Nephron (organoid): ENCODE data around the gene CDH4.

Experiments used
- H3K27ac Mint-ChIP-seq, 3 experiments: 2 replicates each; pipeline ENCODE4 v1.8.0; 2020; ENCODE audit warnings: mixed read lengths in 3 of 3, mild to moderate bottlenecking in 2 of 3, moderate library complexity in 1 of 3
- H3K27me3 Mint-ChIP-seq: 2 replicates; pipeline ENCODE4 v1.8.0; 2021; ENCODE audit warnings: low read depth, mild to moderate bottlenecking, moderate library complexity, mixed read lengths
- H3K36me3 Mint-ChIP-seq: 2 replicates; pipeline ENCODE4 v1.8.0; 2020; ENCODE audit warnings: low read depth, mixed read lengths
- H3K4me1 Mint-ChIP-seq: 2 replicates; pipeline ENCODE4 v1.8.0; 2020; ENCODE audit warnings: mixed read lengths
- H3K4me3 Mint-ChIP-seq, 3 experiments: 2 replicates each; pipeline ENCODE4 v1.8.0; 2020; ENCODE audit warnings: mild to moderate bottlenecking in 3 of 3, mixed read lengths in 3 of 3, moderate library complexity in 2 of 3
- H3K9me3 Mint-ChIP-seq: 2 replicates; pipeline ENCODE4 v1.8.0; 2020; ENCODE audit warnings: mixed read lengths
- CTCF ChIP-seq, 3 experiments: fragments of 200-600 bp; sonication (generic); IDR thresholded peaks; one replicate each; pipeline ENCODE4 v1.5.0; 2021; ENCODE audit warnings: antibody characterized with exemption in 3 of 3; ENCODE audit not compliant: unreplicated experiment in 3 of 3

Gene CDH4

GRCh38 chr20:61571221-61571620 is 319.2 kb downstream of the CDH4 start:
- H3K36me3 Mint-ChIP-seq = no peaks in the 10 kb centered on the region
- no peak for TF ChIP-seq CTCF (IDR thresholded peaks at IDR 0.05; ENCODE audit: unreplicated experiment in 3 of 3)
- H3K27ac Mint-ChIP-seq = no peak overlapping the region
- H3K4me3 Mint-ChIP-seq = no peak overlapping the region
- H3K9me3 Mint-ChIP-seq = peaks cover 3% of the 10 kb centered on the region
- H3K27me3 Mint-ChIP-seq = peaks cover 16% of the 10 kb centered on the region
- H3K4me1 Mint-ChIP-seq = no peaks in the 10 kb centered on the region

DNA sequence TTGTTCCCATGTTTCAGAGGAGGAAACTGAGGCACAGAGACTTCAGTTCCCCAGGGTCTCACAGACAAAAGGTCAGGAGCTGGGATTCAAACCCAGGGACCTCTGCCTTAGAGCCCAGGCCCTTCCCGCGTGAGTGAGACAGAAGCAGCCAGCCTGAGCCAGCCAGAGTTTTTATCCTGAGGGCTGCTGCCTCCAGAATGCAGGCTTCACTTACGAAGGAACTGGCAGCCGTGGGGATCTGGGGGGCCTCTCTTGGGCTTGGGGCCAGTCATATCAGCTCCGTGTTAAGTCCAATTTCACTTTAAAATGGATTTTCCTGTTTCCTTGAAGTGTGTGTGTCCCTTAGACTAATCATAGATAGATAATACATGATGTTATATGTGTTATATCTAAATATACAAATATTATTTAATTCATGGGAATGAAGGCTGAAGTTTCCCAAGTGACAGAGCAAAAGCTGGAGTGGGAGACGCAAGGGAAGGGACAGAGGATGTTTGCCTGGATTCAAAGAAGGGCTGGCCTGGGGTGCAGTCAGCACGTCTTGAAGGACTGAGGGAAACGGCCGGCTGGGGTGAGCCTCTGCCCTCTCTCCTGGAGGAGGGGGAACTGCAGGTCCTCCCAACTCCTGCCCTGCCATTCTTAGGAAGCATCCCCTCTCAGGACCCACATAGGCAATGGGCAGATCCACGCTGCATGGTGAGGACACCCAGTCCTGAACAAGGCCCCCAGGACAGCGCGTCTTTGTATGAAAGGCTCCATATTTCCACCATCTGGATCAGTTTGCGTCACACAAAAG is 320.1 kb downstream of the CDH4 start:
- no peaks in the 10 kb centered on the region for H3K4me1 Mint-ChIP-seq
- H3K27ac Mint-ChIP-seq = no peak overlapping the region
- H3K36me3 Mint-ChIP-seq = no peaks in the 10 kb centered on the region
- H3K27me3 Mint-ChIP-seq = peaks cover 12% of the 10 kb centered on the region
- no peak overlapping the region for H3K4me3 Mint-ChIP-seq
- H3K9me3 Mint-ChIP-seq = peaks cover 3% of the 10 kb centered on the region
- TF ChIP-seq CTCF (IDR thresholded peaks at IDR 0.05; ENCODE audit: unreplicated experiment in 3 of 3) = no peak

DNA sequence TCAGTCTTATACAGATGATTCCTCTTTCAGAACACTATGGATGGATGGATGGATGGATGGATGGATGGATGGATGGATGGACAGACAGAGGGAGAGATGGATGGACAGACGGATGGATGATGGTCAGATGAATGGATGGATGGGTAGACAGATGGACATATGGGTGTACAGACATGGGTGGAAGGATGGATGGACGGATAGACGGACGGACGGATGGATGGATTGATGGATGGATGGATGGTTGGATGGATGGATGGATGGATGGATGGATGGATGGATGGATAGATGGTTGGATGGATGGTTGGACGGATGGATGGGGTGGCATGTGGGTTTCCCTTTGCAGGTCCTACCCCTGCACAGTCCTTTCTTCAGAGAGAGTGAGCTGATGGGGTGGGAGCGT is 320.7 kb downstream of the CDH4 start:
- Mint-ChIP-seq H3K4me1 (no peaks in the 10 kb centered on the region), H3K27ac (no peak overlapping the region), H3K4me3 (no peak overlapping the region), H3K9me3 (peaks cover 3% of the 10 kb centered on the region), H3K36me3 (no peaks in the 10 kb centered on the region), H3K27me3 (peaks cover 15% of the 10 kb centered on the region)
- no peak for TF ChIP-seq CTCF (IDR thresholded peaks at IDR 0.05; ENCODE audit: unreplicated experiment in 3 of 3)

DNA sequence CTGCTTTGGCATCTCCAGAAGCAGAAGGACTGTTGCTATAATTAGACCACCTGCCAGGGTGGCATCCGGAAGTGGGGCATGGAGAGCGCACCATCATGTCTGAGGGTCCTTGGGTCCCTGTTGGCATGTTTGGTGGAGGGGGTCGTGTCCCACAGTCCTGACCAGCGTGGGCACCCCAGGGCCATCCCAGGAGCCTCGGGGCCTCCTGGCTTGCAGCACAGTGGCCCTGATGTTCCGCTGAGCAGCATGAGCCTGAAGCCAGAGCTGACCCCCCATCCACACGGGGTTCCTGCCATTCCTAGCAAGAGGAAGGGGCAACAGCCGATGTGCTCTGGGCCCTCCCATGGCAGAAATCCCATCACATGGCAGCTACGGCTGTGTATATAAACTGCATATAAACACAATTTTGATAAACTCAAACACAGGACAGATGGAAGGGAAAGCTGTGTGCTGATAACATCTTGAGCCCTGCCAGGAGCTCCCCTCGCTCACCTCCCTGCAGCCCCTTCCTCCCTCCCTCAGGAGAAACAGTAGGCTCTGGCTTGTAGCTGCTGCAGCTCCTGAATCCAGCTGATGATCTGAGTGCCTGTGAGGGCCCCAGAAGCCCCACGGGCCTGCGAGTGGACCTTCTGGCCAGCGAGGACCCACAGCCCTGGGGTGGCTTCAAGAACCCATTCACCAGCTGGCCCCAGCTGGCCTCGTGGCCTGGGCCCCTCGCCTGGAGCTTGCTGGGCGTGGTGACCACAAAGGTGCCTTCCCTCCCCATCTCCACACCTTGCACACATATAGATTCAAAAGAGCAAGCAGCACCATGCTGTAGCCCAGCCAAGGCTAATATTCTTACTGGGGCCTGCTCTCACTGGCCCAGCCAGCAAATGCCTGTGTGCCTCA is 321.6 kb downstream of the CDH4 start:
- Mint-ChIP-seq H3K27me3 (peaks cover 22% of the 10 kb centered on the region), H3K27ac (no peak overlapping the region), H3K9me3 (peaks cover 3% of the 10 kb centered on the region), H3K36me3 (no peaks in the 10 kb centered on the region), H3K4me3 (no peak overlapping the region), H3K4me1 (no peaks in the 10 kb centered on the region)
- no peak for TF ChIP-seq CTCF (IDR thresholded peaks at IDR 0.05; ENCODE audit: unreplicated experiment in 3 of 3)

DNA sequence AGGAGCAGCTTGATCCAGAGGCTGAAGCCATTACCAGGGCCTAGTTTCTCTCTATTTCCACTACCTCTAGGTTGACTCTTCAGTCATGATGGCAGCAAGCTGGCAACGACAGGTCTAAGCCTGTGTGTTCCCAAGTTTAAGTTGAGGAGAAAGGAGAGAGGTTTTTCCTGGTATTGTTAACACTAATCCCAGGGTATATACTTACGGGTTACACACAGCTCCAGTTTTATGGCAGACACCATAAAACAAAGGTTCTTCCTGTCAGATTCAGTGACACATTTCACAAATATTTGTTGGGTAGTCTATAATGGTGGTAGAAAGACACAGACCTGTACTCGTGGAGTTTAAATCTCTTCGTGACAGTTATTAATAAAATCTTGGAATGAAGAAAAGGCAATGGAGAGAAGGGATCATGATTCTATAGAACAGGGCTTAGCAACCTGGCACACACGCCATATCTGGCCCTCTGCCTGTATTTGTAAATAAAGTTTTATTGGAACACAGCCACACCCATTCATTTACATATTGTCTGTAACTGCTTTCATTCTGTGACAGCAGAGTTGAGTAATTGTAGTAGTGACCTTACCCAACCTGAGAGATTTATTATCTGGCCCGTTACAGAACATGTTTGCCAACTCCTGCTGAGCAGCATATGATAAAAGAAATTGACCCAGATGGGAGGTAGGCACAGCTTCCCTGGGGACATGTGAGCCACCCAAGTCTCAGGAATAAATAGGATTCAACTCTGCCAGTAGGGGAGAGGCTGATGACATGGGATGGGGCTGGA is 323.3 kb downstream of the CDH4 start:
- no peak overlapping the region for H3K27ac Mint-ChIP-seq
- no peaks in the 10 kb centered on the region for H3K4me1 Mint-ChIP-seq
- H3K9me3 Mint-ChIP-seq = peaks cover 3% of the 10 kb centered on the region
- H3K27me3 Mint-ChIP-seq = peaks cover 26% of the 10 kb centered on the region
- no peak overlapping the region for H3K4me3 Mint-ChIP-seq
- no peak for TF ChIP-seq CTCF (IDR thresholded peaks at IDR 0.05; ENCODE audit: unreplicated experiment in 3 of 3)
- no peaks in the 10 kb centered on the region for H3K36me3 Mint-ChIP-seq
